Endothelial cell of umbilical vein (primary cell): ENCODE data around the gene CDH20. TPM values are rescaled to one million over a fixed set of nuclear protein-coding genes. Genes with fewer than 3 reads are reported as not detected.

Source experiments
- BruUV-seq: library from RNA; stranded (reverse); fragments of 400-500 nt; replicated peaks from 2 replicates; lab custom pipeline; 2021; lab: Mats Ljungman, UMichigan
- CTCF ChIA-PET: fragments of 300-600, 350-600 bp; sonication (Branson Sonifier 250); formaldehyde crosslinking; loops from one replicate; lab custom pipeline; 2021; ENCODE audit warnings: antibody characterized with exemption, inconsistent platforms; lab: Charles Lee
- POLR2A ChIA-PET: fragments of 300-600, 350-600 bp; sonication (Branson Sonifier 250); formaldehyde crosslinking; loops from one replicate; lab custom pipeline; 2021; ENCODE audit warnings: antibody characterized with exemption, inconsistent platforms; lab: Charles Lee
- DNase-seq: peaks from one replicate; pipeline ENCODE4 v3.0.0-alpha.2; 2011; ENCODE audit warnings: low read depth, low spot score
- FAIRE-seq: peaks from 2 replicates; lab custom pipeline; 2011; peaks lifted over from hg19 to GRCh38; lab: Jason Lieb, UNC
- H2AFZ ChIP-seq: 2 replicates; pipeline ENCODE4 v1.6.0; 2012; ENCODE audit warnings: low read depth, low read length, control low read depth, inconsistent platforms
- H3K27ac ChIP-seq: 2 replicates; pipeline ENCODE4 v1.5.1; 2011; ENCODE audit warnings: low read depth, mild to moderate bottlenecking, control low read depth, low read length, moderate library complexity; ENCODE audit not compliant: insufficient read depth
- H3K27me3 ChIP-seq, 2 experiments: 2 replicates each; pipeline versions ENCODE4 v1.6.0 to v1.6.1; 2011; ENCODE audit warnings: low read length in 2 of 2, mixed read lengths in 1 of 2; ENCODE audit not compliant: control insufficient read depth in 2 of 2, insufficient read depth in 2 of 2
- H3K36me3 ChIP-seq, 2 experiments: 2 replicates in 1 of 2; 3 replicates in 1 of 2; pipeline ENCODE4 v1.5.1; 2011; ENCODE audit warnings: low read length in 2 of 2, mild to moderate bottlenecking in 1 of 2, moderate library complexity in 1 of 2; ENCODE audit not compliant: control insufficient read depth in 2 of 2, insufficient read depth in 2 of 2; ENCODE audit errors: extremely low read depth in 1 of 2
- H3K4me1 ChIP-seq: 3 replicates; pipeline ENCODE4 v1.5.1; 2011; ENCODE audit warnings: mild to moderate bottlenecking, low read length; ENCODE audit not compliant: control insufficient read depth, insufficient read depth; ENCODE audit errors: extremely low read depth
- H3K4me2 ChIP-seq: 2 replicates; pipeline ENCODE4 v1.6.1; 2011; ENCODE audit warnings: low read length, control low read depth, mixed read lengths; ENCODE audit not compliant: insufficient read depth
- H3K4me3 ChIP-seq, 3 experiments: fragments of 200-600 bp in 1 of 3; sonication (generic), shearing (Covaris generic) in 1 of 3; replicated peaks in 1 of 3; 2 replicates each; pipeline ENCODE4 v1.5.1; 2011 to 2016; ENCODE audit warnings: control low read depth in 3 of 3, low read length in 3 of 3, mild to moderate bottlenecking in 2 of 3, inconsistent platforms in 1 of 3, low read depth in 1 of 3, moderate library complexity in 1 of 3; ENCODE audit not compliant: insufficient read depth in 1 of 3
- H3K79me2 ChIP-seq: 2 replicates; pipeline ENCODE4 v1.6.0; 2012; ENCODE audit warnings: low read length, inconsistent platforms; ENCODE audit not compliant: control insufficient read depth, insufficient read depth
- H3K9ac ChIP-seq: replicated peaks from 2 replicates; pipeline ENCODE3; 2011; ENCODE audit warnings: low read length, control low read depth; ENCODE audit not compliant: insufficient read depth; ENCODE audit errors: extremely low read depth
- H3K9me1 ChIP-seq: replicated peaks from 3 replicates; pipeline ENCODE4 v1.6.0; 2011; ENCODE audit warnings: mild to moderate bottlenecking, low read length; ENCODE audit not compliant: control insufficient read depth, insufficient read depth; ENCODE audit errors: extremely low read depth
- H3K9me3 ChIP-seq: replicated peaks from 2 replicates; pipeline ENCODE4 v1.5.1; 2012; ENCODE audit warnings: low read length, inconsistent platforms; ENCODE audit not compliant: control insufficient read depth, insufficient read depth
- H4K20me1 ChIP-seq: replicated peaks from 2 replicates; pipeline ENCODE3; 2011; ENCODE audit warnings: mild to moderate bottlenecking, low read length; ENCODE audit not compliant: control insufficient read depth, insufficient read depth; ENCODE audit errors: extremely low read depth
- CTCF ChIP-seq, 2 donors: IDR thresholded peaks; 1 replicate in 1 of 2; 2 replicates in 1 of 2; pipeline ENCODE4 v1.5.1; 2011; ENCODE audit warnings: low read length in 2 of 2, mild to moderate bottlenecking in 2 of 2, moderate library complexity in 2 of 2, control low read depth in 1 of 2, inconsistent platforms in 1 of 2, low read depth in 1 of 2; ENCODE audit not compliant: insufficient read depth in 1 of 2; ENCODE audit errors: extremely low read depth in 1 of 2
- EZH2 ChIP-seq: IDR thresholded peaks from 2 replicates; pipeline ENCODE4 v1.6.1; 2012; ENCODE audit warnings: borderline replicate concordance, low read depth, mild to moderate bottlenecking, moderate library complexity, low read length, inconsistent platforms; ENCODE audit not compliant: severe bottlenecking
- FOS ChIP-seq: IDR thresholded peaks from 2 replicates; pipeline ENCODE4 v1.6.1; 2011; ENCODE audit warnings: mild to moderate bottlenecking, low read length, moderate library complexity, borderline replicate concordance; ENCODE audit not compliant: insufficient read depth
- GATA2 ChIP-seq: IDR thresholded peaks from 2 replicates; pipeline ENCODE4 v1.7.0; 2011; ENCODE audit warnings: low read depth, mild to moderate bottlenecking, moderate library complexity, mixed read lengths, low read length; ENCODE audit not compliant: insufficient read length, insufficient read depth
- JUN ChIP-seq: IDR thresholded peaks from 2 replicates; pipeline ENCODE4 v1.6.1; 2011; ENCODE audit warnings: borderline replicate concordance, low read depth; ENCODE audit not compliant: insufficient read length, insufficient read depth
- MAX ChIP-seq: IDR thresholded peaks from 2 replicates; pipeline ENCODE4 v1.6.1; 2011; ENCODE audit not compliant: insufficient read depth, insufficient read length
- MYC ChIP-seq: IDR thresholded peaks from one replicate; pipeline ENCODE4 v1.6.1; 2011; ENCODE audit warnings: mild to moderate bottlenecking, low read depth, low read length
- POLR2A ChIP-seq: IDR thresholded peaks from 2 replicates; pipeline ENCODE4 v1.6.1; 2012; ENCODE audit warnings: low read depth, mild to moderate bottlenecking, control low read depth, low read length
- POLR2AphosphoS5 ChIP-seq: IDR thresholded peaks from 2 replicates; pipeline ENCODE4 v1.6.1; 2012; ENCODE audit warnings: low read depth, mild to moderate bottlenecking, control low read depth, low read length, moderate library complexity; ENCODE audit not compliant: insufficient read depth
- dilution Hi-C: fragments of 300-500 bp; cut with MboI; formaldehyde crosslinking; loops from one replicate; pipeline ENCODE4 v1.15.0; 2019; ENCODE audit warnings: low sequenced_read_pairs; ENCODE audit not compliant: extremely low pct_ligation_motif_present
- intact Hi-C: fragments of 100-400 bp; cut with micrococcal nuclease; formaldehyde crosslinking; loops from one replicate; pipeline ENCODE4 v1.10.0; 2022
- polyA plus RNA-seq, 4 experiments: library from polyadenylated mRNA; depleted of rRNA in 3 of 4; stranded (reverse) in 3 of 4; unstranded in 1 of 4; fragments of >200 nt; gene quantifications; 2 replicates each; pipeline versions ENCODE4 v1.2.1 to v1.2.3, GENCODE V29; 2011 to 2012; ENCODE audit warnings: missing spikeins in 1 of 4
- total RNA-seq: library from RNA; stranded (reverse); gene quantifications from 2 replicates; pipeline ENCODE4 v1.2.3, GENCODE V29; 2021

Gene CDH20
- total and polyA plus RNA-seq, 2 donors (not counting 3 experiments of a cell fraction or from before 2014, with no cell fraction given) = not detected

GRCh38 chr18:61350578-61350977, 17.3 kb downstream of the CDH20 start:
- no peaks in the 10 kb centered on the region for H3K4me1 ChIP-seq
- DNase-seq (no peak), FAIRE-seq (no peak)
- BruUV-seq = no TSS peak
- no peak overlapping the region for H3K4me3 ChIP-seq
- no peaks in the 10 kb centered on the region for H3K27me3 ChIP-seq
- TF ChIP-seq POLR2A (no peak), POLR2AphosphoS5 (no peak), MYC (no peak), EZH2 (no peak), JUN (no peak), FOS (no peak), GATA2 (no peak), CTCF (IDR thresholded peaks at IDR 0.05; ENCODE audit: extremely low read depth in 1 of 2, insufficient read depth in 1 of 2, low read depth in 1 of 2, low read length in 2 of 2) (no peak), MAX (no peak)
- no peak overlapping the region for H3K4me2 ChIP-seq
- no peak overlapping the region for H3K9ac ChIP-seq
- no peaks in the 10 kb centered on the region for H3K9me3 ChIP-seq
- no peaks in the 10 kb centered on the region for H3K9me1 ChIP-seq
- H3K27ac ChIP-seq = no peak overlapping the region
- ChIA-PET CTCF (no interaction called here), POLR2A (no interaction called here)
- dilution Hi-C loops (no loop called here), intact Hi-C loops (no loop called here)
- H3K79me2 ChIP-seq = no peaks in the 10 kb centered on the region
- no peaks in the 10 kb centered on the region for H3K36me3 ChIP-seq
- H4K20me1 ChIP-seq = no peaks in the 10 kb centered on the region
- no peak overlapping the region for H2AFZ ChIP-seq
